ENCODE results near the gene ARID2.

Gene ARID2

DNA sequence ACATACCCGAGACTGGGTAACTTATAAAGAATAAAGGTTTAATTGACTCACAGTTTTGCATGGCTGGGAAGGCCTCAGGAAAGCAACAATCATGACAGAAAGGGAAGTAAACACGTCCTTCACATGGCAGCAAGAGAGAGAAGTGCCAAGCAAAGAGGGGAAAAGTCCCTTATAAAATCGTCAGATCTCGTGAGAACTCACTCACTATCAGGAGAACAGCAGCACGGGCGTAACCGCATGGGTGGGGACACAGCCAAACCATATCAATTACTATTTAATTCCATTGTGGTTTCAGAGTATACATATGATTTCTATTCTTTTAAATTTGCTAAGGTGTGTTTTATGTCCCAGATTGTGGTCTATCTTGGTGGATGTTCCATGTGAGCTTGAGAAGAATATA, 142.9 kb downstream of the ARID2 start:
- DNase-seq: no peak

DNA sequence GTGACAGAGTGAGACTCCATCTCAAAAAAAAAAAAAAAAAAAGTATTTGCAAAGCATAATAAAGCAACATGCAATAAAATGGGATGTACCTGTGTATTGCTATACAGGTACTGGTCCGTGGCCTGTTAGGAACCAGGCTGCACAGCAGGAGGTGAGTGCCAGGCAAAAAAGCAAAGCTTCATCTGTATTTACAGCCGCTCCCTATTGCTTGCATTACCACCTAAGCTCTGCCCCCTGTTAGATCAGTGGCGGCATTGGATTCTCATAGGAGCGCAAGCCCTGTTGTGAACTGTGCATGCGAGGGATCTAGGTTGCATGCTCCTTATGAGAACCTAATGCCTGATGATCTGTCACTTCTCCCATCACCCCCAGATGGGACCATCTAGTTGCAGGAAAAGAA, 147.6 kb downstream of the ARID2 start:
- no peak for DNase-seq

DNA sequence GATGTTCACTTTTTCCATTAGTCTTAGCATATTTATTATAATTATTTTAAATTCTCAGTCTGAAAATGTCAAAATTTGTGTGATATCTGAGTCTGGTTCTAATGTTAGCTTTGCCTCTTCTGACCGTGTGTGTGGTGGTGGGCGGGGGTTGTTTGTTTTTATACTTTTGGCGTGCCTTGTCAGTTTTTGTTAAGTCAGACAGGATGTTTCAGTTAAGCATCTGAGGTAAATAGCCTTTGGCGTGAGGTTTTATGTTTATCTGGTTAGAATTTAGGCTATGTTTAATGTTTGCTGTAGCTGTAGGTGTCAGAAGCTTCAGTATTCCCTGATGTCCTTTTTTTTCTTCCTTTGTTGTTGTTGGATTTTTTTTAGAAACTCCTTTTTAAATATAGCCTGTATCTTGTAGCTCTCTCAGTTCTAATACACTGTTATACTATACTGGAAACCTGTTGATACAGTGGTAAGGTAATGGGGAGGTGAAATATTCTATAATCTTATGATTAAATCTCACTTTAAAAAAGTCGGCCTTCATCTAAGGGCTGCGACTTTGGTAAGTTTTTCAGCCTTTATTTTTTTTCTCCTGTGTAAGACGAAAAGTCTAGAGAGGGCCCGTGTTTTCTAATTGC, 149.2 kb downstream of the ARID2 start:
- DNase-seq: no peak

DNA sequence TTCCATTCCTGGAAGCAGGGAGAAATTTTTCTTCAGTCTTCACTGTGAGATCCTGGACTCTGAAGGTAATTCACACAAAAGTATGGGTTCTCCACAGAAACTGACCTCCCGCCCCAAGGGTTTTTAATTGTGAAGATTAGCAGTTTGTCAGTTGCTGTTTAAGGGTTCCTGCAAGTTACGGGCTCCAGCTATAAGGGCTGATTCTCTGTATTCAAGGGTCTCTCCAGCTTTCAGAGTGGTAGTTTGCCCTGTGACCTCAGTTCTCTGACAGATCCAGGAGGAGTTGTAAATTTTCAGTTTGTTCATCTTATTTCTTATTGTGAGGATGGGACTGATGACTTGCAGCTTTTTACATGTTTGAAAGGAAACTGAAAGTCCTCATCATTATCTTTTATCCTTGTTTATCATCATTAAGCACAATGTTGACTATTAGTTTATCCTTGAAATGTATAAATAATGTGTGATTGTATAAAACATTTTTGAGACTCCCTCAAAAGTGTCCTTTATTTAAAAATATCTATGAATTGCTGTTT, 149.9 kb downstream of the ARID2 start:
- no peak for DNase-seq

DNA sequence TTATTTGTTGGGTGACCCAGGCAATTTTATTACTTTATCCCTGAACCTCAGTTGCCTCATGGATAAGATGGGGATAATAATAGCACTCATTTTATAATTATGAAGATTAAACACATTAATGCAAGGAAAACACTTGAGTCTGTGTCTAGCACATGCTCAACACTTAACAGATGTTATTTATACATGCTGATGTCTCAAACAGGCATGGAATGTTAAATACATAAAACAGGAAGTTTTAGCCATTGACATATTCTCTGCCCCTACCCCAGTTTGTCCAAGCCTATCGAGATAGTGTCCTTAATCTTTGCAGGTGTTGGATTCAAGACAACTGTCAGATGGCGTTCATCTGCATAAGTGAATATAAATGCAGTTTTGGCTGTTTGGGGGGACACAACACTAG, 151.0 kb downstream of the ARID2 start:
- no peak for DNase-seq

DNA sequence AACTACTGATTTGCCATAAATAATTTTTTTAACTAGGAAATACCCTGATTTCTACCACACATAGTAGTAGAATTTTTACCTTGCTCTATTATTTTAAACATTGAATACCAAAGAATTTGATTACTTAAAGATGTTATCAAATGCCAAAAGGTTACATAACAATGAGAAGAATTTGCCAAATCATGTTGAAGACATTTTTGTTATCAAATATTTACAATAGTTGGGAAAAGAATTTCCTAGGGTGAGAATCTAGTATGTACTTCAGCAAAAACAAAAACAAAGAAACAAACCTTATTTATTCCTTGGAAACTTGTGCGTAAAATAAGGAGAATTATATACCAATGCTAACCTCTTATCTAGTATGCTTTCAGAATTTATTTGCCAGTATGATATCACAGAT, 153.7 kb downstream of the ARID2 start:
- no peak for DNase-seq

DNA sequence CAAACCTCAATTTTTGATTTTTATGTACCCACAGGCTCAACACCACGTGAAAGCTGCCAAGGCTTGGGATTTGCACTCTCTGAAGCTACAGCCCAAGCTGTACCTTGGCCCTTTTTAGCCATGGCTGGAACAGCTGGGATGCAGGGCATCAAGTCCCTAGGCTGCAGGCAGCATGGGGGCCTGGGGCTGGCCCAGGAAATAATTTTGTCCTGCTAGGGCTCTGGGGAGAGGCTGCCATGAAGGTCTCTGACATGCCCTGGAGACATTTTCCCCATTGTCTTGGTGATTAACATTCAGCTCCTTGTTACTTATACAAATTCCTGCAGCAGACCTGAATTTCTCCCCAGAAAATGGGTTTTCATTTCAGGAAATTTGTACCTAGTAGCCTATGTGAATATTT, 157.2 kb downstream of the ARID2 start:
- DNase-seq: no peak

DNA sequence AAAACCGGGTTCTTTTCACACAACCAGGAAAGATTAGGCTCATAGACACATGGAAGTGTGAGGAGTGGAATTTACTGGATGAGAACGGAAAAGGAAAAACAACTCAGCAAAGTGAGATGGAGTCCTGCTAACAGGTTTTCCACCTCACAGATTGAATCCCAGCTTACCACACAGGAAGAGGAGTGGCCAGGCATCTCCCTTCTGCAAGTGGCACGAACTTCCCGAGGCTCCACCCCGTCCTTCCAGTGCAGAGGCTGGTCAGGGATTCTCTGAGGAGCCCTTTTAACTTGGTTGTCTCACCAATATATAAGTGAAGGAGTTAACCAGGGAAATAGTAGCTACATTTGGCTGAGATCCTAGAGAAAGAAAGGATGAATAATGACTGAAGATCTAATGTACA, 158.0 kb downstream of the ARID2 start:
- no peak for DNase-seq

DNA sequence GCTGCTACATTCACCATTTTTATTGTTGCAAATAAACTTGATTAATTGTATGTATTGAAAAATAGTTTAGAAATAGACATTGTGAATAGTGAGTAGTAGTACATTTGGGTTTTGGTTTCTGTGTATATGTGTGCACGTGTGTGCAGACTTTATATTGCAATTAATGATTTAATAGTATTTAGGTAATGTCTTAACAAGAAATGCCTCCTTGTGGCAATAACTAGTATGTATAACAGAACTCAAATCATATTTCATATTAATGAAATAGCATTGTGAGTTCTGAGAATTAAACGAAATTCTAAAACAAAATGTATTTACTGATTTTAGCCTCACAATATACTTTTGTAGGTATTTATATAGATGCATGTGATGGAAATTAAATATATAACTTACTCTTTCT, 160.8 kb downstream of the ARID2 start:
- no peak for DNase-seq

DNA sequence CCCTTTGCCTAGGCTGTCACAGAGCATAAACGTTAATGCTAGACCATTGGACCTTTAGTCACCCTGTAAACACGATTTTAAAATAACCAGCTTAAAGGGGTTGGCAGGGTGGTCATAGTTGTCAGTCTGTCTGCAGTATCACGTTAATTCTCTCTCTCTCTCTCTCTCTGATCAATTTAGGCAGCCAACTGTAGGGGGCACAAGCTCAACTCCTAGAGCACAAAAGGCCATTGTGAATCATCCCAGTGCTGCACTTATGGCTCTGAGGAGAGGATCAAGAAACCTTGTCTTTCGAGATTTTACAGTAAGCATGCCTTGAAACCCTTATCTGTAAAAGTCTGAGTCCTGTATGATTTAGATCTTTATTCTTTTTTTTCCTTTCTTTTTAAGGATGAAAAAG, 163.7 kb downstream of the ARID2 start:
- no peak for DNase-seq

DNA sequence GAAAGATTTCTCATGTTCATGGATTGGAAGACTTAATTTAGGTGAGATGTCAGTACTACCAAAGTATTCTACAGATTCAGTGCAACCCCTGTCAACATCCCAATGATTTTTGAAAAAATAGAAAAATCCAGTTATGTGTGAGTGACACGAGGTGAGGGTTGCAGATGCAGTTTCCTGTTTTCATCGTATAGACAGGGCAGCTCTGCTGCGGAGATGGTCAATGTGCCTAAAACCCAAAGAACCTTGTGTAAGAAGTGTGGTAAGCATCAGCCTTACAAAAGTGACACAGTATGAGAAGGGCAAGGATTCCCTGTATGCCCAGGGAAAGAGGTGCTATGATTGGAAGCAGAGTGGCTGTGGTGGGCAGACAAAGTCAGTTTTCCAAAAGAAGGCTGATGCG, 166.5 kb downstream of the ARID2 start:
- no peak for DNase-seq

DNA sequence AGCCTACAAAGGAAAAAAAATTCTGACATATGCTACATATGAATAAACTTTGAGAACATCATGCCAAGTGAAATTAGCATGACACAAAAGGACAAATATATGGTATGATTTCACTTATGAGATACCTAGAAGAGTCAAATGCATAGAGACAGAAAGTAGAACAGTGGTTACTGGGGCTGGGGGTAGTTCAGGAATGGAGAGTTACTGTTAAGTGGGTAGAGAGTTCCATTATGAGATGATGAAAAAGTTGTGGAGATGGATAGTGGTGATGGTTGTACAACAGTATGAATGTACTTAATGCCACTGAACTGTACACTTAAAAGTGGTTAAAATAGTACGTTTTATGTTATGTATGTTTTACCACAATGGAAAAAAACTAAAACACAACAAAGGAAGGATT, 168.6 kb downstream of the ARID2 start:
- no peak for DNase-seq

DNA sequence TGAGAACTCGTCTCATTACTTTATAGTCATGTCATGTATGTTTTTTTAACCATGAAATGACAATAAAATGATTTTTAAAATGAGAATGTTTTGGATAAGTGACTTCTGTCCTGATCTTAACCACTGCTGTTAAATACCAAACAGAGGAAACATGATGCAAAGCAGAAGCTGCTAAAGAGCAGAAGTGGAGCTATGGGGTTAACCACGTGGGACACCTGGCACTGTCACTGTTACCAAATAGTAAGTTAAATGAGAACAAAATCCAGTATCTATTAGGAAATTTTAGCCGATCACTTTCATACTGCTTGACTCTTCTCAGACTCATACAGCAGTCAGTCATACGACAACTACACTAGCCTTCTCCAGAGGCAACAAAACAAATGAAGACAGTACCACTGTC, 178.4 kb downstream of the ARID2 start:
- no peak for DNase-seq

DNA sequence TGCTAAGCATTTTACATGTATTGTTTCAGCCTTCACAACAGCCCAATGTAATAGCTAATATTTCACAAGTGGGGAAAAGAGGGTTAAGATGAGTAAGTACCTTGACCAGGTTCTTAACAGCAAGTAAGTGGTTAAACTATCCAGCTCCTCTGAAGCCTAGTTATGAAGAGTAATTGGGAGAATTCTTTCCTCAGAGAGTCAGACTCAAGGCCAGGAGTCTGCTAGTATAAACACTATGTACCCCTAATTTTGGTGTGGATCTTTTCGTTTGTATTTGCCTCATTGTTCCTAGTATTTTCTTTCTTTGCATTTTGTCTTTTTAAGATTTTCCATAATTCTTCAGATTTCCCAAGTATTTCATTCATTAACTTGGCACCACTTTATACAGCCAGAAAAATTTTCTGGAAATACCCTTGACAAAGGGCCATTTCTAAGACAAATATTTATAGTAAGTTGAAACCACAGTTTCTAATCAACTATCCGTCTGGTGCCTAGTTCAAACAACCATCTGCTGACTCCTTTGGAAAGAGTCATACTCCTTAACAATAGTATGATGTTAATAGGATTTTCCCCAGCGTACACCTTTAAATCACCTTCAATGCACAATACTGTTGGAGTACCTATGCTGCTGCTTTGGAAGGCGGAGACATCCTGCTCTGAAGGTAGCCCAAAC, 179.7 kb downstream of the ARID2 start:
- DNase-seq: no peak

DNA sequence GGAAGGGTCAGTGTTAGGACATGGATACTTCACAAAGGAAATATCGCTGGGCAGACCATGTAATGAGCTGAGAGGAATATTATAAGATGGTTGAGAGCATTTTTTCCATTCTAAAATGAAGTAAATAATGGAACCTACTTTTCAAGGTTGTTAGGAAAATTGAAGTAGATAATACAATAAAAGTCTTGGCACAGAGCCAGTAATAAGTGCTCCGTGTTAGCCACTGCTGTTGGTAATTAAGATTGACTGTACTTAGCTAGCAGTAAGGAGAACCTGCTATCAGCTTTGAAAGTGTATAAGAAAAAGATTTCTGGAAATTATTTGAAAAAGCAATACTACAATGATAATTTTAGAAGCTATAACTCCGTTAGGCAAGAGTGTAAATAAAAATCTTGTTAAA, 183.3 kb downstream of the ARID2 start:
- DNase-seq: no peak

DNA sequence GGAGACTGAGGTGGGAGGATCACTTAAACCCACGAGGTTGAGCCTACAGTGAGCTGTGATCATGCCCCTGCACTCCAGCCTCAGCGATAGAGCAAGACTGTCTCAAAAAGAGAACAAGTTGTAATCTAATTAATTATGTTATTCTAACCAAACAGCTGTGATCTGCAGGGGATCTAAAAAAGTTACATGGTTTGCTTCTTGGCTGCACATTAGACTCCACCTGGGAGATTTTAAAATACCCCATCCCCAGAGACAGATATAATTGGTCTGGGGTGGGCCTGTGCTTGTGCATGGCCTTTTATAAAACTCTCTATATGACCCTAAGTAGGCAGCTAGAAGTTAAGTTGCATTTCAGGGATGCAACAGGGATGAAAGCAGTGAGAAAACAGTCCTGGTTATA, 184.1 kb downstream of the ARID2 start:
- DNase-seq: no peak

DNA sequence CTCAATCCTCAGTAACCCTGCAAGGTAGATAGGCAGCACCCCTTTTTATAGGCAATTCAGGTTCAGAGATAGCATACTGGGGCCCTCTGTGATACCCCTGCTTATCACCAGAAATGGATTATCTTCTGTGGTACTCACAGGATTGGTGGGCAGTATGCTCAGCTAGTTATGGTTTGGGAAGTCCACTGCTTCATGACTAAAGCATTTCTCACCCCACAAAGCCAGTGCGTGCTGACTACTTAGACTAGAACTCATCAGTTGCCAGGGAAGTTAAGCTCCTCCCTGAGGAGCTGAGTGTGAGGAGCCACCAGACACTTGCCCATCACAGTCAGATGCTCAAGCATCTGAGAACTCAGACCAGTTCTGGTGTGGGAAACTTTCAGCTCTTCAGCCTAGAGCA, 184.6 kb downstream of the ARID2 start:
- no peak for DNase-seq

DNA sequence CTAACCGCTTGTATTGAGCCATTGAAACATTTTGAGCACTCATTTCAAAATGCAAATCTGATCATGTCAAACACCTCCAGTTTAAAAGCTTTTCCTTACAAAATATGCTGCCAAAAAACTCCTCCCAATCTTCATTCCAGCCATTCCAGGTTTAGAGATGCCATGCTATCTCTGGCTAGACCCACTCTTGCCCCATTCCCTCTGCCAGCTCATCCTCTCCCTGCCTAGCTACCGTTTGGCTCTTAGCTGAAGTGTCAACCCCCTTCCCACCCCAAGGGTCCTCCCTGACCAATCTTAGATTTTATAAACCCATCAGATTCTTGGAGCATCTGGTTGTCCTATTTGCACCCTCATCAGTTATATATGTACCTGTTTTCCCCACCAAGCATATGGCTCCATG, 185.9 kb downstream of the ARID2 start:
- no peak for DNase-seq

DNA sequence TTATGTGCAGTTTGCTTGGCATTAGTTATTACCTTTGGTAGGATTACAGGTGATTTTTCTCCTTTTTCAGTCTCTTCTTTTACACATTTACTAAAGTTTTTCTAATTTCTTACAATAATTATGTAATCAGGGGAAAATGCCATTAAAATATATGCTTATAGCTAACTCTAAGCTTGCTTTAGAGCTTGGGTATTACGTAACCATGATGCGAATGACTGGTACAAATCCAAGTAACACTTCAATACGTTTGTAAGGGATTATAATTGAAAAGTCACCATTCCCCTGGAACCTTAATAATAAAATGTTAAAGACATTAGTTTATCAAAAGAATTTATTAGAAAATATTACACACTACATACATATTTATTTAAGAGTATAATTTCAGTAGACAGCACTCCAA, 189.3 kb downstream of the ARID2 start:
- DNase-seq: no peak

DNA sequence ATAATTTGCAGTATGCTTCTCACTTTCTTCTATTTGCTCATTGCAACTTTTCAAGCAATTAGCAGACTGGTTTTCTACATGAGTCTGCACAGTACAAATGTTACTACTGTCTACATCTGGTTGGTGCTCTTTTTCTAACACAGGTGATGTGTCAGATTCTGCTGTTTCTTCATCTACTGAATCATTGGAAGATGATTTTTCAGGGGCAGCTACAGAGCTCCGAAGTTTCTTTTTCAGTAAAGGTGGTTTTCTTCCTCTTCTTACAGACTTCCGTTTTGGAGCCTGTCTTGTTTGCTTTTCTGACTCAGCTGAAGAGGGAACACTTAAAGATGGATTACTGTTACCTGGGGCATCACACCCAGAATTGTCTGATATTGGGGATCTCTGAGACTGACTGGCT, 198.8 kb downstream of the ARID2 start:
- DNase-seq: no peak

DNA sequence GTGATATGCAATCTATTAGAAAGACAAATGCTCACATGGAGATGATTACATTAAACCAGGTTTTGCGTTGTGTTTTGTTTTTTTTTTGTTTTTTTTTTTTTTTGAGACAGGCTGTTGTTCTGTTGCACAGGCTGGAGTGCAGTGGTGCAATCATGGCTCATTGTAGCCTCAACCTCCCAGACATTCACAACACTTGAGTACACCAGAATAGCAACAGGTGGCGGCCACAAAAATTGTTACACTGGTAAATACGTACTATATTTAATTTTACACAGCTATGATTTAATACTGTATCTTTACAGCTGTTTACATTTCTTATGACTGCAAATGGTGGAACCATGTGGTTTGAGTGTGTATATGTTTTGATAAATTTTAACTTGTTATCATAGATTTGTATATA, 200.9 kb downstream of the ARID2 start:
- DNase-seq: no peak

DNA sequence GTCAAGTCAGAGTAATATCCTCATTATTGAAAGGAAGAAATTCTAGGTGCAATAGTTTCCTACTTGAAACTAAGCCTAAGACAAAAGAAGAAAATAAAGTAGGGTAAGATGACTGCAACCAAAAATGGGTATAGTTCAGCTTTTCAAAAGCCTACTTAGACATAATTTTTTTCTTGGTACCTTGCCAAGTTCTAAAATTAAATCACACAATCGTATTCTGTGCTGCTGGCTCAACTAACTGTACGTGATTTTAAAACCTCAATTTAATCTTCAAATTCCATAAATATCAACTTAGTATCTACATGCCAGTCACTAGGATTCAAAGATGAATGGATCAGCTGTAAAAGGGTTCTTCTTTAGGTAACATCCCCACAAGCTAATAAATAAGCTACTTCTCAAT, 204.0 kb downstream of the ARID2 start:
- DNase-seq: no peak

DNA sequence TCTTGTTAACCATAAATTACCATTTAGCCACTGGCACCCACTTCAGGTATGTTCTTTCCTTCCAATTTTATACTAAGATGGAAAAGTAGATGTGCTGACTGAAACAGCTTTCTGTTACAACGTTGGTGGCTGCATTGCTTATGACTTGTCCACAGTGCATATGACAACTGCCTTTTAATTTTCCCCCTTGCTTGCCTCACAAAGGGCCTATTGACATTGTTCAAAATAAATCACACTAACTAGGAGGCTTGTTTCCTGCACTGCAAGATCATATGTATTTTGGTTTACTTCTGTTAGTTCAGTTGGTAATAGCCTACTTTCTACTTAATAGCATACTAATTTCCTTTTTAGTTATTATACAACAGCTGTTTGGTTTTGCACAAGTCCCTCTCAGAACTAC, 205.4 kb downstream of the ARID2 start:
- DNase-seq: no peak

DNA sequence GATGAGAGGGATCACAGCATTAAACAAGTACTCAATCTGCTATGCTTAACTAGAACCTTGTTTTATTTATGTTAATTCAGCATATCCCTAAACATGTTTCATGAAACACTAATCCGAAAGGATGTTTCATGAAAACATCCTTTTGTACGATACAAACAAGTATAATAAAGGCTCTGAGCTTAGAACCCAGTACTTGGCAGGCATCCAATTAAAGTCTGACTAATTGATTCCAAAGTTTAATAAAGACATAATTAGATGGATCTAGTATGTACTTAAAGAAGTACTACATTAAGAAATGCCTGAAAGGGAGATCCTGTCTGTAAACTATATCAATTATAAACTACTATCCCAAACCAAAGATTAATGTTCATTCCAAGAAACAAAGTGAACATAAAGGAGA, 209.1 kb downstream of the ARID2 start:
- no peak for DNase-seq

DNA sequence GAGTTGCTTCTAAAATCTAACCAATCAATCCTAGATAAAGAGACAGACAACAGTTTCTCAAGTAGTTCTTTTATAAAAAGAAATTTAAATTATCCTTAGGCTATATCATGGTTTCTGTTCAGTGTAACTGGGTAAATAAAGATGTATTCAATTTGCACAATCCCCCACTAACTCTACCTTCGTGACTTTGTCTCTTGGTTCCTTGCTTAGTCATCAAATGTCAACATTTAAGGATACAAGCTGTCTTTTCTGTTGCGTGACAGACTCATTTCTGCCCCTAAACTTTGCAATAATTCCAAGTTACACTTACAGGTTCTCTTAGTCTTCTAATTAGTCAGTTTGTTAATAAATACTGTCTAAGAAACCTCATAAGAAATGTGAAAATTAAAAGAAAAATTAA, 210.3 kb downstream of the ARID2 start:
- DNase-seq: no peak

Data from CD4-positive, alpha-beta T cell treated with Interleukin-15 for 1 hour (primary cell).